Mucosa of descending colon (tissue), 3 donors: ENCODE measurements around the gene LPCAT2. TPM values are rescaled to one million over a fixed set of nuclear protein-coding genes. Genes with fewer than 3 reads are reported as not detected.

Experiments
- ATAC-seq: fragments of 200-7000 bp; cut with Tn5 transposase; one replicate; pipeline ENCODE4 v1.9.1; 2020; ENCODE audit warnings: mild to moderate bottlenecking, moderate library complexity
- DNase-seq, 3 donors: peaks; one replicate each; pipeline ENCODE4 v3.0.0-alpha.2; 2020
- H3K36me3 ChIP-seq: fragments of 200-600 bp; one replicate; pipeline ENCODE4 v1.8.0; 2021; ENCODE audit warnings: low read depth, mild to moderate bottlenecking
- H3K4me1 ChIP-seq: fragments of 200-600 bp; one replicate; pipeline ENCODE4 v1.8.0; 2021; ENCODE audit warnings: low read depth, mild to moderate bottlenecking
- H3K4me3 ChIP-seq: fragments of 200-600 bp; one replicate; pipeline ENCODE4 v1.8.0; 2021; ENCODE audit warnings: mild to moderate bottlenecking
- H3K9me3 ChIP-seq: fragments of 200-600 bp; one replicate; pipeline ENCODE4 v1.8.0; 2021; ENCODE audit warnings: mild to moderate bottlenecking
- CTCF ChIP-seq: fragments of 200-600 bp; IDR thresholded peaks from one replicate; pipeline ENCODE4 v1.8.0; 2022; ENCODE audit warnings: antibody characterized with exemption, mild to moderate bottlenecking
- intact Hi-C, 2 donors: fragments of 100-400 bp; cut with DNase I in 1 of 2; cut with micrococcal nuclease in 1 of 2; formaldehyde crosslinking; loops; one replicate each; pipeline versions ENCODE4 v1.11.0 to v1.11.1; 2022; cut with DNase I, micrococcal nuclease
- total RNA-seq, 3 donors: library from RNA; stranded (reverse); fragmentation: NEBNext Ultra II Directional in 2 of 3; extraction: Animal tissue kit (Norgen Biotek cat#: 25700) in 2 of 3; gene quantifications; one replicate each; pipeline versions ENCODE4 v1.2.1 to v1.2.4, GENCODE V29; 2021 to 2023
- donor health status: DM: no; HTN: no; CAD: no; lungs with moderate emphysema.
- donor health status: DM: no; HTN: no; CAD: no.
- donor health status: DM: no; HTN: yes; CAD: no.

LPCAT2 gene
- total RNA-seq, 3 donors from 2014 or later: 11.3 to 22.1 (median 13.8) TPM

- no peak within 1 kb of the TSS for H3K4me3 ChIP-seq
- TF ChIP-seq CTCF: no peak
- no peaks in the 10 kb centered on the region for H3K4me1 ChIP-seq
- no peak for ATAC-seq
- intact Hi-C loops: no loop called here
- DNase-seq: no peak
- no peaks in the 10 kb centered on the region for H3K36me3 ChIP-seq
- H3K9me3 ChIP-seq: no peaks in the 10 kb centered on the region
These were observed 57.7 kb downstream of the LPCAT2 start, which contains the start of gene CAPNS2 for GRCh38 chr16:55566432-55567175. TSS of gene CAPNS2 (plus strand) at chr16:55566684. CDS start at chr16:55566757, 73 bp downstream.

GRCh38 chr16:55567382-55567781 lies 58.5 kb downstream of the LPCAT2 start:
- no peaks in the 10 kb centered on the region for H3K9me3 ChIP-seq
- intact Hi-C loops: no loop called here
- DNase-seq (no peak), ATAC-seq (no peak)
- TF ChIP-seq CTCF: no peak
- H3K4me3 ChIP-seq: no peak overlapping the region
- no peaks in the 10 kb centered on the region for H3K36me3 ChIP-seq
- H3K4me1 ChIP-seq: no peaks in the 10 kb centered on the region

- no peaks in the 10 kb centered on the region for H3K9me3 ChIP-seq
- no peak overlapping the region for H3K4me3 ChIP-seq
- no peak for TF ChIP-seq CTCF
- no peak for ATAC-seq
- intact Hi-C loops: no loop called here
- H3K36me3 ChIP-seq: no peaks in the 10 kb centered on the region
- no peak for DNase-seq
- no peaks in the 10 kb centered on the region for H3K4me1 ChIP-seq
These were observed 59.3 kb downstream of the LPCAT2 start for GRCh38 chr16:55568207-55568606.

GRCh38 chr16:55569025-55569424 lies 60.2 kb downstream of the LPCAT2 start:
- Histone ChIP-seq H3K4me3 (no peak overlapping the region), H3K9me3 (no peaks in the 10 kb centered on the region), H3K36me3 (no peaks in the 10 kb centered on the region), H3K4me1 (no peaks in the 10 kb centered on the region)
- TF ChIP-seq CTCF: no peak
- DNase-seq (no peak), ATAC-seq (no peak)
- intact Hi-C loops: no loop called here

DNA sequence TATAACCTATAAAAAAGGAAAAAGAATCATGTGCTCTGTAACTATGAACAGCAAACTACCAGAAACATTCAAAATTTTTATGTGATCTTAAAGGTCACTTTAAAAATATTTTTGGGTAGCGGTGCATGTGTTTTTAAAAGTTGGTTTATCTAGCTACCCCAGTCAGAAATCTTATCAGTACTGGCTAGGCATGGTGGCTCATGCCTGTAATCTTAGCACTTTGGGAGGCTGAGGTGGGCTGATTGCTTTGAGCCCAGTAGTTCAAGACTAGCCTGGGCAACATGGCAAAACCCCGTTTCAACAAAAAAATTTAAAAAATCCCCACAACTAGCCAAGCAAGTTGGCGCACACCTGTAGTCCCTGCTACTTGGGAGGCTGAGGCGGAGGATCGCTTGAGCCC lies 61.3 kb downstream of the LPCAT2 start:
- Histone ChIP-seq H3K9me3 (no peaks in the 10 kb centered on the region), H3K4me1 (no peaks in the 10 kb centered on the region), H3K36me3 (no peaks in the 10 kb centered on the region), H3K4me3 (no peak overlapping the region)
- ATAC-seq: no peak
- intact Hi-C loops: no loop called here
- no peak for DNase-seq
- TF ChIP-seq CTCF: no peak
